GM21528 (cell line): ENCODE data around the gene TAF1C.

Experiments
- ATAC-seq: cut with Tn5 transposase; IDR thresholded peaks from one replicate; pipeline ENCODE4 v1.9.1; 2021; ENCODE audit warnings: mild to moderate bottlenecking, moderate library complexity; ENCODE audit not compliant: unreplicated experiment, low FRiP score

Gene TAF1C

GRCh38 chr16:84184775-84185174 lies 2.1 kb downstream of the TAF1C start:
- no peak for ATAC-seq

- ATAC-seq: no peak
Measured at GRCh38 chr16:84183911-84184591, 2.8 kb downstream of the TAF1C start.

- ATAC-seq: no peak
Measured at GRCh38 chr16:84183572-84183875, 3.3 kb downstream of the TAF1C start.

- no peak for ATAC-seq
Measured at GRCh38 chr16:84182680-84183571, 3.9 kb downstream of the TAF1C start.

GRCh38 chr16:84182104-84182503 lies 4.8 kb downstream of the TAF1C start:
- ATAC-seq: no peak

GRCh38 chr16:84181144-84181915 lies 5.5 kb downstream of the TAF1C start:
- ATAC-seq: no peak

- no peak for ATAC-seq
Measured at GRCh38 chr16:84180519-84181140, 6.2 kb downstream of the TAF1C start.

- ATAC-seq: no peak
Measured at GRCh38 chr16:84179612-84180320, 7.1 kb downstream of the TAF1C start.

GRCh38 chr16:84178892-84179611 lies 7.8 kb downstream of the TAF1C start:
- ATAC-seq: no peak

- no peak for ATAC-seq
Measured at GRCh38 chr16:84178146-84178765, 8.6 kb downstream of the TAF1C start.

- no peak for ATAC-seq
Measured at GRCh38 chr16:84177741-84178073, 9.2 kb downstream of the TAF1C start.

- no peak for ATAC-seq
Measured at GRCh38 chr16:84176192-84177053, 10.4 kb downstream of the TAF1C start.

- ATAC-seq: no peak
Measured at GRCh38 chr16:84175350-84176081, 11.3 kb downstream of the TAF1C start.

GRCh38 chr16:84174396-84174795 lies 12.5 kb downstream of the TAF1C start:
- no peak for ATAC-seq

GRCh38 chr16:84169765-84170310 lies 17.0 kb downstream of the TAF1C start:
- ATAC-seq: no peak

GRCh38 chr16:84166796-84167695 lies 19.8 kb downstream of the TAF1C start:
- no peak for ATAC-seq
